DMS53 treated with DMSO at 0.1 percent for 48 hours (cell line): Measurements from ENCODE around the gene ITGBL1.

ENCODE experiments used
- DNase-seq: peaks from one replicate; lab custom pipeline; 2025; ENCODE audit not compliant: unreplicated experiment; lab: John Stamatoyannopoulos, UW

ITGBL1 gene

DNA sequence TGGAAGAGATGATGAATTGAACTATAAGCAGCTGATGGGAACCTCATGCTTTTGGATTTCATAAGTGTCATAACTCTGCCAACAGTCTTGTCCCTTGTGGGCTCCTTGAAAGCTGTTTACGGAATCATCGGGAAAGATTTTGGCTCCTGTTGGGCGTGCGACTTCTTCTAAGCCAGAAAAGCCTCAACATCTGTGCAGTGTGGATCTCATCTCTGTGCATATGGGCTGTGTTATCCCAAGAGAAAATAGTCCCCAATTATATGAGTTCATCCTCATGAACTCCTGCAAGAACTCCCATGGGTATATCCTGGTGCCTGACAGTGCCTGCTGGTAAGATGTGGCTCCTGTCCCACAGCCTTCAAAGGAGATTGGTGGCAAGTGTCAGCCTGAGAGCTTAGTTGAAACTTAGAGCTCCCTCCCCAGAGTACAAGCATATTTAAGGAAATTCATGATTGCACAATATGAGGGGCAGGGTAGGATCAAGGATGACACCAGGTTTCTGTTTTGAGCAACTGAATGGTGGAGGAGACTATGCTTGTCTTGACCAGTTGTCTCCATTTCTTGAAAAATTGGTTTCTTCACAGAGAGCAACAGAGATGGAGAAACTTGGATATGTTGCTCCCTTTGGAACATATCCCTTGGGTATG is 243.5 kb downstream of the ITGBL1 start:
- no peak for DNase-seq

DNA sequence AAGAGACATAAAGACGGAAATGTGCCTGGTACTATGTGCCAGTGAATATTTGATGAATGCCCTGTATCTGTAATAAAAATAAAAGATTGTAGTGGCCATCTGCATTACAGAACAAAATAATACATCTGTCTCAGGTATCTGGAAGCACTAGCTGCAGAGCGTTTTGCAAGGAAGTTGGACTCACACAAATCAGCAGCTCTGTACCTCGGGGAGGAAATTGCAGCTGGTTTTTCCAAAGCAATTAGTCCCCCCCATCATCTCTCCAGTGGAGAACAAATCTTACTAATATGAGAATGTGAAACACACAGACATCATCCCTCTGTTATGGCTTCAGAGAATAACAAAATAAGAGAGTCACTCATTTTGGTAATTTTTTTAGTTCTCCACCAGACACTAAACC is 245.3 kb downstream of the ITGBL1 start:
- DNase-seq, result no peak

DNA sequence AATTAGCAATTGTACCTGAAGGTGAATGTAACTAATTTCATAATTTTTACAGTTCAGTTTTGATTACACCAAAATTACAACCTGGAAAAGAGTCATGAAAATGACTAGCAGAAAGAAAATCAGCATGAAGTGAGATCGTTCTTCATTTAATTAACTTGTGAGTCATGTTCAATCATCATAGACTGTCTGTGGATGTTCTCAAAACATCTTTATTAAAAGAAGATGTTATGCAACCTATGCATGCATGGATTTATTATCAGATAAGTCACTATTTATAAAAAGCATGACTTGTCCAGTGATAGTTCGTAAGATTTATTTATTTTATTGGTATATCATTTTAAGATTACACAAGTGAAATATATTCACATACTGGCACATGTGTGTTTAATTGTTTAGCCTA is 245.9 kb downstream of the ITGBL1 start:
- DNase-seq, result no peak

- DNase-seq, result no peak
Measured at GRCh38 chr13:101700598-101700997, 248.1 kb downstream of the ITGBL1 start.

GRCh38 chr13:101703081-101703480 is 250.6 kb downstream of the ITGBL1 start:
- no peak for DNase-seq

- DNase-seq, result no peak
Measured at GRCh38 chr13:101703838-101704237, 251.4 kb downstream of the ITGBL1 start.

DNA sequence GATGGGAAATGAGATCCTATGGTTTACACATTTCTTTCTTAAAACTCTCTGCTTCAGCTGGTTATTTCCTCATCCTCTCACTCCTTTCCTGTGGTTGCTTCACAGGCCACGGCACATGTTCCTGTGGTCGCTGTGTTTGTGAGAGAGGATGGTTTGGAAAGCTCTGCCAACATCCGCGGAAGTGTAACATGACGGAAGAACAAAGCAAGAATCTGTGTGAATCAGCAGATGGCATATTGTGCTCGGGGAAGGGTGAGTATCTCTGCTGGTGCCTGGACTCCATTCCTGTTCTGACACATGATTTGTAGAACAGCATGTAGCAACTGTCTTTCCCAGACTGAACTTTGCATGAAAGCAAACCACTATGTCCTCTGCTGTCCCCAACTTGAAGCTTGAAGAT is 254.2 kb downstream of the ITGBL1 start:
- DNase-seq, result no peak

- DNase-seq, result no peak
Measured at GRCh38 chr13:101707659-101708058, 255.2 kb downstream of the ITGBL1 start.

- no peak for DNase-seq
Measured at GRCh38 chr13:101708115-101708514, 255.6 kb downstream of the ITGBL1 start.

- DNase-seq, result peak; percentile 20
Measured at GRCh38 chr13:101709952-101710351, 257.5 kb downstream of the ITGBL1 start.

DNA sequence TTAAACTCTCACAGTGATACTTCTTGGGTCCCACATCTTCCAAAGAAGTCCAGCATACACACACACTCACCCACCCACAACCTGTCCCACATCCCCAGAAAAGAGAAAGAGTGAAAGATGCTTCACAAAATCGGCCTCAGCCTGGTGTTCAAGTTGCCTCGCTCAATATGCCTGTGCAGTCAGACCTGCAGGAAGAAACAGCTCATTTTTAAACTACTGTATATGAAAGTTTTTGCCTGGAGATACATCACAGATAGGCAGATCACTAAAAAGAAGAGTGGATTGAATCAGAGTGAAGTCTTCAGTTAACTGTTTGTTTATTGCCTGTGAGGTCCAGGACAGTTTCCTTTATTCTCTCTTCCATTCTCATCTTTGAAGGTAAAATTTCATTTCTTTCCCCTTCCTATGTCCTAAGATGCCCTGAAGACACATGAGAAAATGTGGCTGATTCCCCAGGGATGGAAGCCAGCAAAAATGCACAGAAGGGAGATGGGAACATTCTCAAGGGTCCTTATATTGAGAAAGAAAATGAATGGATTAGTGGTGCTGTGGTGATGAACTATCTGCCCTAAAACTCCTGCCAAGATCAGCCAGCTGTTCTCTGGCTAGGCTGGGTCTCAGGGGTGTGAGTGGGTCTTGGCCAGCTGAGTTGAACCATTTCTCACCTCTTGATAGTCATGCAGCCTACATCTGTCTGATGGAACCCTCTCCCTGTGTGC is 259.0 kb downstream of the ITGBL1 start:
- no peak for DNase-seq

DNA sequence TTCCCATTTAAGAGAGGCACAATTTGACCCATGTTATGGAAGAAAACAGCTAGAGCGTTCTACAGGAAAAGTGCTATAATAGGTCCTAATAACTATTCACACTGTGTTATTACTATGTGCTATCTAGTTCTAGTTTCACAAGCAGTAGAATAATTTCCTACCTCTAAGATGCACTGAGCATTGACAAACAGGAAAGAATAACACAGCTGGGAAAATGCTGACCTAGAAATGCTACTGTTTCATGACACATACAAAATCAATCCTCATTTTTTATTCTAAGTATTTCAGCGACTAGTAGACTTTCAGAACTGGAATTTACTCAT is 259.5 kb downstream of the ITGBL1 start:
- no peak for DNase-seq

DNA sequence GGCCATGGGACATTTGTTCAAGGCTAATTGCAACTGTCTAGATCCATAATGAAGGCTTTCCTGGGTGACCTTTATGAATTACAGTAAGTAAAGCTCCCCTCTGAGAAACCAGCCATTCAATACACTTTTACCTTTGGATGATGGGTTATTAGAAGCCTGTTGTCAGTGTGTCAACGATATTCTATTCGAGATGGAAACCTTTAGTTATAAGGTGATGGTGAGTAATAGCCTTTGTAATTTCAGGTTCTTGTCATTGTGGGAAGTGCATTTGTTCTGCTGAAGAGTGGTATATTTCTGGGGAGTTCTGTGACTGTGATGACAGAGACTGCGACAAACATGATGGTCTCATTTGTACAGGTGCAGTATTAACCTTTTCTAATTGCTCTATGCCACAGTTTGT is 261.7 kb downstream of the ITGBL1 start:
- DNase-seq, result no peak

DNA sequence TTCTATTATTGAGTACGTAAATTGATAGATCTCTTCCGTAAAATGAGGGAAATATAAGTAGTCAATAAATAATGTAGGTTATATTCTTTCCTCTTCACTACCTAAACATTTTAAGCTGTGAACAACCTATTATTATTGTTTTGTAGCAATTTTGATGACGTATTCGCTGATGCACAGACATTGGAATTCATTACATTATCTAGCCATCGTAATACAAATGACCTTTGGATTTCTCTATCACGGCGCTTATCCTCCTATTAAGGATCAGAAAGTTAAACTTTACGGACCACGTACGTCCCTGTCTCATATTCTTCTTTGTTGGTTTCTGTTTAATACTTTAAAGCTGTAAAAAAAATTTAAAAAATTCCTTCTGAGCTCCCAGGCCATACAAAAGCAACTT is 264.9 kb downstream of the ITGBL1 start:
- DNase-seq, result no peak

GRCh38 chr13:101718496-101718895 is 266.0 kb downstream of the ITGBL1 start:
- DNase-seq, result no peak

DNA sequence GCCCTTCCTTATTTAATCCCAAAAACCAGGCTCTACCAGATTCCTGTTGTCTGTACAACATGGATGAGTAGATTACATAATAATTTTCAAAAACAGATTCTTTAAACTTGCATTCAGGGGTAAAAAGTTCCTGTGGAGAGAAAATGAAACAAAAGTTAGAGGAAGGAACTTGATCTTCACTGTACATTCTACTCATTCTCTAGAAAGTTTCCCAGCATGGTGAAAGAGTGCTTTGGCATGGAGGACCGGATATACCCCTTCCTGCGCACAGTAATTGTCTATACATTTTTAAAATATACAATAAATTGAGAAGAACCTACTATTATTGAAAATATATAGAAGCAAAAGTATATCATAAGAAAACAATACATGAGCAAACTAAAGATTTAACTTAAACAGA is 274.2 kb downstream of the ITGBL1 start:
- DNase-seq, result no peak

GRCh38 chr13:101727118-101727517 is 274.6 kb downstream of the ITGBL1 start:
- DNase-seq, result no peak

GRCh38 chr13:101728021-101728420 is 275.5 kb downstream of the ITGBL1 start:
- DNase-seq, result no peak

DNA sequence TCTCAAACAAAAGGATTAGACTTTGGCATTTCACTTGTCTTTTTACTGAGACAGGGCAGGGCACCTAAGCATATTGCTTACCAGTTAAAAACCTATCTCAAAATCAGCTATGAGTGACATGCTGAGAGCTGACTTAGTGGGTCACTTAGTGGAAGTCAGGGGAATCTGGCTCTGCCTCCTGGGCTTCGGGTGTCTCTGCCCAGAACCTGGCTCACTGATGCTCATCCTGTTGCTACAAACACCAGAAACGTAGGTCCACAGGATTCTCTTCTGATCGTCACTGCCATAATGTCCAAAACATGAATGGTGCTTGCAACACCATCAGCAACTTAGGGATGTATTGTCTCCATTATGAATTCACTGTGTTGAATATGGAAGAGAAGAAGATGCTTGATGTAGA is 276.1 kb downstream of the ITGBL1 start:
- DNase-seq, result no peak

GRCh38 chr13:101730420-101731000 is 278.0 kb downstream of the ITGBL1 start:
- DNase-seq, result no peak

DNA sequence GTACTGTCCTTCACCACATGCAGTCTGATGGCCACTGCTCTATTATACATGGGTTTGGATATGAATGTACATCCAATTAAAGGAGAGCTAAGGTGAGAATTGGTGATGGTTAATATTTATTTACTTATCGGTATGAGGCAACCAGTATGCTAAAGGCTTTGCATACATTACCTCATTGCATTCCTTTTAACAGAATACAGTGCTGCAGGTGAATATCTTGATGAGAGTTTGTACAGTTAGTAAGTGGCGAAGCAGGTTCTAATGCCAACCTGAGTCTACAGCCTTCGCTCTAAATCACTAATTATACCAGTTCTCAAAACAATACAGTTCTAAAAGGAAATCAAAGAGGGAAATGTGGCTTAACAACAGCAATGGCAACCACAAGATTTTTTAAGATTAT is 284.1 kb downstream of the ITGBL1 start:
- peak; percentile 22 for DNase-seq

- DNase-seq, result no peak
Measured at GRCh38 chr13:101738336-101738735, 285.9 kb downstream of the ITGBL1 start.
